ENCODE results near the gene KCTD12. TPM values are rescaled to one million over a fixed set of nuclear protein-coding genes. Genes with fewer than 3 reads are reported as not detected.

KCTD12 gene
- total RNA-seq, 6 experiments from 2014 or later: 0.66 to 3.4 (median 0.90) TPM

DNA sequence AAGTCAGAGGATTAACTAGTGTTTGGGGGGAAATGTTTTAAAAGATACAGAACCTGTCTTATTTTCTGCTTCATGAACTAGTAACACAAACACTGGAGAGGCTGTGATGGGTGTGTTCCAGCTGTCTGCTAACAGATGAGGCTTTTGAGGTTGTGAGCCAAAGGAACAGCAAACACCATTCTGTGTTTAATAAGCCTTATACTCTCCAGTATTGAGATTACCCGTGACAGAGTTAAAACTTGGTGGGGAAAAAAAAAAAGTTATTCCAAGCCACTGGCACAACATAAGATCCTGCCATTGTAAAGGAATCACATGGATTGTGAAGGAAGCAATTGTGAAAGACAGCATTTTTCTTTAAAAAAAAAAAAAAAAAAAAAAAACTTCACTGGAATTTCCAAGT is 48.4 kb downstream of the KCTD12 start:
- Mint-ChIP-seq H3K4me1 (ENCODE audit: low read depth) (peaks cover 6% of the 10 kb centered on the region; the same call in 1 of the 2 replicates), H3K4me3 (no peak overlapping the region), H3K27ac (no peak overlapping the region), H3K27me3 (ENCODE audit: insufficient read depth) (no peaks in the 10 kb centered on the region), H3K36me3 (ENCODE audit: low read depth) (no peaks in the 10 kb centered on the region), H3K9me3 (no peaks in the 10 kb centered on the region)
- TF ChIP-seq, protein P1, sequence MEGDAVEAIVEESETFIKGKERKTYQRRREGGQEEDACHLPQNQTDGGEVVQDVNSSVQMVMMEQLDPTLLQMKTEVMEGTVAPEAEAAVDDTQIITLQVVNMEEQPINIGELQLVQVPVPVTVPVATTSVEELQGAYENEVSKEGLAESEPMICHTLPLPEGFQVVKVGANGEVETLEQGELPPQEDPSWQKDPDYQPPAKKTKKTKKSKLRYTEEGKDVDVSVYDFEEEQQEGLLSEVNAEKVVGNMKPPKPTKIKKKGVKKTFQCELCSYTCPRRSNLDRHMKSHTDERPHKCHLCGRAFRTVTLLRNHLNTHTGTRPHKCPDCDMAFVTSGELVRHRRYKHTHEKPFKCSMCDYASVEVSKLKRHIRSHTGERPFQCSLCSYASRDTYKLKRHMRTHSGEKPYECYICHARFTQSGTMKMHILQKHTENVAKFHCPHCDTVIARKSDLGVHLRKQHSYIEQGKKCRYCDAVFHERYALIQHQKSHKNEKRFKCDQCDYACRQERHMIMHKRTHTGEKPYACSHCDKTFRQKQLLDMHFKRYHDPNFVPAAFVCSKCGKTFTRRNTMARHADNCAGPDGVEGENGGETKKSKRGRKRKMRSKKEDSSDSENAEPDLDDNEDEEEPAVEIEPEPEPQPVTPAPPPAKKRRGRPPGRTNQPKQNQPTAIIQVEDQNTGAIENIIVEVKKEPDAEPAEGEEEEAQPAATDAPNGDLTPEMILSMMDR (IDR thresholded peaks at IDR 0.05): no peak
- no peak for DNase-seq

DNA sequence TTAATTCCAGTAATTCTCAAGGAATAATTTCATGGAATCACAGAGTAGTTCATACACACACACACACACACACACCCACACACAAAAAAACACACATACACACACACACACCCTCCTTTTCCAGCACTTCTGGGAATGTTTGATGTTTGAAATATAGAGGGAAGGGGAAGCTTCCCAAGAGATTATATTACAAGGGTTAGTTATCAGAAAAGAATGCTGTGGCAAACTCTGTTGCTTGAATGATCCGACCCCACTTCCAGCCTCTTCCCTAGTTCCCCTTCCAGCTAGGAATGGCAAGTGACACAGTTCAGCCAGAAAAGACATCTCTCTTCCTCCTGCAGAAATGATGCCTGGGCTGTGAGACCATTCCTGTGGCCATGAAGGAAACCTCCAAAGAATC is 49.9 kb downstream of the KCTD12 start:
- TF ChIP-seq, protein P1 (IDR thresholded peaks at IDR 0.05): no peak
- Mint-ChIP-seq H3K9me3 (no peaks in the 10 kb centered on the region), H3K27me3 (ENCODE audit: insufficient read depth) (no peaks in the 10 kb centered on the region), H3K27ac (no peak overlapping the region), H3K4me1 (ENCODE audit: low read depth) (peaks cover 6% of the 10 kb centered on the region; the same call in 1 of the 2 replicates), H3K36me3 (ENCODE audit: low read depth) (no peaks in the 10 kb centered on the region), H3K4me3 (no peak overlapping the region)
- DNase-seq: no peak

DNA sequence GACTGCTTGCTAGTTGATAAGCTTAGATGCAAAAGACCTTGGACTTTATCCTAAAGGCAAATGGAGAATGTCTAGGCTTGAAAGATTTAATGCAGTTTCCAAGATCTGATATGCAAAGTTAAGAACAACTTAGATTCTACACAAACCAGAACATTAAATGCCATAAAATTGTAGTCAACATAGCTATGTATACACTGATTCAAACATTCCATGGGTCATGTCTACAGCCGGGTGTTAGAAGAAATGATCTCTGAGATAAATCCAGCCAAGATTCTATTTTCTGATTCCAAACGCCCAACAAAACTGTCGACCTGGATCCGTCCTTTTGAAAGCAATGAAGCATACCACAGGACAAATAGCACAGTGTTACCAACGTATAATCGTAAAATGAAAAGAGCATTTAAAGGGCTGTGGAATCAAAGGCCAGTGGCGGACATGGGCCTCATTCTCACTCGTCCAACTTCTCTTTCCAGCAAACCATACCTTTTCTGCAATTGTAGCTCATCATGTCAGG is 52.7 kb downstream of the KCTD12 start:
- peaks cover 6% of the 10 kb centered on the region; the same call in 1 of the 2 replicates for H3K4me1 Mint-ChIP-seq (ENCODE audit: low read depth)

DNA sequence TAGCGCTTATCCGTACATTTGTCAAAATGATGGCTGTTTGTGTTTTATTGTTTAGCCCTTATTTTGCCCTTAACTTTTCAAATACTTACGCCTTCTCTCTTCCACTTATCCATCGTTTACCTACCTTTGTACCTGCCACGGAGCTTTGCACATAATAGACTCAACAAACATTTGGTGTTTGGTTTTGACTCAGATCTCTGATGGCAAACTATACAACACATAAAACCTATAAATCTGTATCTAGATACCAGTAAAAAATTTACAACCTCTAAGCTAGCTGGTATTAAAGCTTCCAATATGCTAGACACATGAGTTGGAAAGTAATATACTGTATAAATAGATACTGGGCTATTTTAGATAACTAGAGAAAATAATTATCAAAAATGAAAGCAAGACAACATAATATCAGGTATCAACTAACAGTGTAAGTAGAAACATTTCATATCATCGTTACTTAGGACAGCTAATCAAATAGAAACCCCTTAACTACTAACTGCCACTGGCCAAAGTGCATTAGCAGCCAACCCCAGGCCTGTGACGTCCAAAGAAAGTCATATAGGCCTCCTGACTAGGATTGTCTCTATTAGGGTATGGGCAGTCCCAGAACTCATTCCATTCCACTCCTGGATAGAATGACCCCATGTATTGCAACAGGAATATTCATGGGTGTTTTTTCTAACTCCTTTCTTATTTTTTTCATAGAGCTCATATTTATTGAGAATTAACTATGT is 53.8 kb downstream of the KCTD12 start:
- no peaks in the 10 kb centered on the region for H3K9me3 Mint-ChIP-seq
- H3K36me3 Mint-ChIP-seq (ENCODE audit: low read depth): no peaks in the 10 kb centered on the region
- peaks cover 6% of the 10 kb centered on the region; the same call in 1 of the 2 replicates for H3K4me1 Mint-ChIP-seq (ENCODE audit: low read depth)
- H3K27ac Mint-ChIP-seq: no peak overlapping the region
- peaks cover 6% of the 10 kb centered on the region; the same call in 1 of the 2 replicates for H3K27me3 Mint-ChIP-seq (ENCODE audit: insufficient read depth)
- no peak overlapping the region for H3K4me3 Mint-ChIP-seq
- no peak for DNase-seq
- TF ChIP-seq, protein P1 (IDR thresholded peaks at IDR 0.05): no peak

More for the DNA sequence above, 52.7 kb downstream of the KCTD12 start:
- DNase-seq: no peak
- TF ChIP-seq, protein P1 (IDR thresholded peaks at IDR 0.05): no peak
- Mint-ChIP-seq H3K9me3 (no peaks in the 10 kb centered on the region), H3K36me3 (ENCODE audit: low read depth) (no peaks in the 10 kb centered on the region), H3K4me3 (no peak overlapping the region), H3K27ac (no peak overlapping the region), H3K27me3 (ENCODE audit: insufficient read depth) (peaks cover 6% of the 10 kb centered on the region; the same call in 1 of the 2 replicates)

DNA sequence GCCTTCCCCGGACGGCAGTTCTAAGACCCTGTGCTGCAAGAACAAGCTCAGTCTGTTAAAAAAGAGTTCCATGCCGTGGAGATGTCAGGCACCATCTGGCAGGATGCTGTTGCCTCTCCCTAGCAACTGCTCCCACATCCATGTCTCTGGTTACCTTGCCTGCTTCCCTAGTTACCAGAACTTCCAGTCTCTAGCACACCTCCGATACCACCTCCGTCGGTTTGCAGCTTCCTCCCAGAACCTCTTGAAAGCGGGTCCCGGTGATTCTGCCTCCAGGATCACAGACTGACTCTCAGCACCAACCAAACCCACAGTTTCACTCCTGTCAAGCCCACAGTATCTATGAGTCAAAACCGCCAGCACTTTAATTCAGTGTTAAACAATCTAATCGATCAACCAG is 55.4 kb downstream of the KCTD12 start:
- no peak overlapping the region for H3K4me3 Mint-ChIP-seq
- peaks cover 8% of the 10 kb centered on the region; the same call in 1 of the 2 replicates for H3K27me3 Mint-ChIP-seq (ENCODE audit: insufficient read depth)
- no peak for DNase-seq
- no peaks in the 10 kb centered on the region for H3K4me1 Mint-ChIP-seq (ENCODE audit: low read depth)
- no peaks in the 10 kb centered on the region for H3K9me3 Mint-ChIP-seq
- H3K36me3 Mint-ChIP-seq (ENCODE audit: low read depth): no peaks in the 10 kb centered on the region
- H3K27ac Mint-ChIP-seq: no peak overlapping the region
- TF ChIP-seq, protein P1 (IDR thresholded peaks at IDR 0.05): no peak

Other genes with a start within 250 kb of the KCTD12 start
- gene ACOD1, start 62.1 kb upstream of the KCTD12 start, total RNA-seq (2021; fragmentation: NEBNext Ultra II Directional; extraction: Animal tissue kit (Norgen Biotek cat#: 25700)): not detected
- gene CLN5, start 105.7 kb upstream of the KCTD12 start, total RNA-seq (2021; fragmentation: NEBNext Ultra II Directional; extraction: Animal tissue kit (Norgen Biotek cat#: 25700)): 10 to 100 TPM; 28.4 to 35.1 (median 29.8) TPM
- gene FBXL3, start 140.8 kb upstream of the KCTD12 start, total RNA-seq (2021; fragmentation: NEBNext Ultra II Directional; extraction: Animal tissue kit (Norgen Biotek cat#: 25700)): 10 to 100 TPM; 31.6 to 36.5 (median 34.8) TPM